ENCODE measurements around the gene SUPT20H. TPM values are rescaled to one million over a fixed set of nuclear protein-coding genes. Genes with fewer than 3 reads are reported as not detected.
A peak's percentile ranks its signal among the peaks of the same experiment; 100 is the strongest.
"Not testable (repeated sequence)": the region's sequence is repeated elsewhere in the genome, so short reads cannot be mapped to it uniquely, and the experiment has no call there.

Gene SUPT20H
- total RNA-seq, 1 experiment from 2014 or later = 82.6 TPM

DNA sequence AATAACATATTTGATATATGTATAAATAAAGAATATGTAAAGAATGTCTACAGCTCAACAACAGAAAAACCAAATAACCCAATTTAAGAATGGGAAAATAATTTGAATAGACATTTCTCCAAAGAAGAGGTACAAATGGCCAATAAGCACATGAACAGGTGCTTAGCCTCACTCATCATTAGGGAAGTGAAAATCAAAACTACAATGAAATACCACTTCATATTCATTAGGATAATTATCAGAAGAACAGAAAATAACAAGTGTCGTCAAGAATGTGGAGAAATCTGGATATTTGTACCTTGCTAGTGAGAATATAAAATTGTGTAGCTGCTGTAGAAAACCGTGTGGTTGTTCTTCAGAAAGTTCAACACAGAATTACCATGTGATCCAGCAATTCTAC is 8.4 kb upstream of the SUPT20H start:
- Histone ChIP-seq H3K4me1 (ENCODE audit: insufficient read depth, low read length, poor library complexity, severe bottlenecking) (no peaks in the 10 kb centered on the region), H3K4me3 (ENCODE audit: low read depth, low read length, poor library complexity, severe bottlenecking) (no peak overlapping the region), H3K27me3 (replicated peaks; ENCODE audit: insufficient read depth, low read depth, low read length, poor library complexity) (no peaks in the 10 kb centered on the region), H3K27ac (ENCODE audit: low read depth, low read length, poor library complexity, severe bottlenecking) (no peak overlapping the region), H3K9me3 (ENCODE audit: low read depth, low read length, poor library complexity, severe bottlenecking) (no peaks in the 10 kb centered on the region), H3K36me3 (ENCODE audit: insufficient read depth, low read length, poor library complexity, severe bottlenecking) (no peaks in the 10 kb centered on the region)
- TF ChIP-seq EZH2 (IDR thresholded peaks at IDR 0.05; ENCODE audit: borderline replicate concordance, low read depth, low read length, poor library complexity, severe bottlenecking) = no peak
- intact Hi-C loops (cut with micrococcal nuclease; ENCODE audit: unreplicated experiment) = loop anchor here (2.0 to 10.0 kb wide), 3 partner anchors 223 to 1083 kb away; no protein-coding TSS in a partner anchor
- ChIA-PET POLR2A (ENCODE audit: low non-redundant PET) (no interaction called here), CTCF (no interaction called here)
- no TSS peak for BruUV-seq (replicated peaks)
- DNase-seq (ENCODE audit: low spot score) = no peak

- TF ChIP-seq CTCF (conservative IDR thresholded peaks at IDR 0.05; ENCODE audit: low read depth, low read length) = no peak
- TF ChIP-seq EZH2 (IDR thresholded peaks at IDR 0.05; ENCODE audit: borderline replicate concordance, low read depth, low read length, poor library complexity, severe bottlenecking) = no peak
- H3K9me3 ChIP-seq (ENCODE audit: low read depth, low read length, poor library complexity, severe bottlenecking) = no peaks in the 10 kb centered on the region
- DNase-seq (ENCODE audit: low spot score) = no peak
- no peaks in the 10 kb centered on the region for H3K36me3 ChIP-seq (ENCODE audit: insufficient read depth, low read length, poor library complexity, severe bottlenecking)
- H3K27ac ChIP-seq (ENCODE audit: low read depth, low read length, poor library complexity, severe bottlenecking) = no peak overlapping the region
- BruUV-seq (replicated peaks) = no TSS peak
- ChIA-PET CTCF (interaction anchor here (0.6 kb wide), 1 partner anchor 68 kb away, joined by 3 read pairs; no protein-coding TSS in a partner anchor), POLR2A (ENCODE audit: low non-redundant PET) (no interaction called here)
- H3K4me1 ChIP-seq (ENCODE audit: insufficient read depth, low read length, poor library complexity, severe bottlenecking) = no peaks in the 10 kb centered on the region
- no peaks in the 10 kb centered on the region for H3K27me3 ChIP-seq (replicated peaks; ENCODE audit: insufficient read depth, low read depth, low read length, poor library complexity)
- intact Hi-C loops (cut with micrococcal nuclease; ENCODE audit: unreplicated experiment) = loop anchor here (10.0 kb wide), 2 partner anchors 221 to 1081 kb away; no protein-coding TSS in a partner anchor
- H3K4me3 ChIP-seq (ENCODE audit: low read depth, low read length, poor library complexity, severe bottlenecking) = no peak overlapping the region
Measured at GRCh38 chr13:37065890-37066526, 6.5 kb upstream of the SUPT20H start.

GRCh38 chr13:37059848-37060192 is 332 bp upstream of the SUPT20H start:
- CTCF ChIA-PET = no interaction called here
- POLR2A ChIA-PET (ENCODE audit: low non-redundant PET) = no interaction called here
- TF ChIP-seq EZH2 (IDR thresholded peaks at IDR 0.05; ENCODE audit: borderline replicate concordance, low read depth, low read length, poor library complexity, severe bottlenecking) (no peak), CTCF (conservative IDR thresholded peaks at IDR 0.05; ENCODE audit: low read depth, low read length) (no peak)
- peaks cover 7% of the 10 kb centered on the region for H3K36me3 ChIP-seq (ENCODE audit: insufficient read depth, low read length, poor library complexity, severe bottlenecking)
- peak overlapping the region; percentile 90 for H3K27ac ChIP-seq (ENCODE audit: low read depth, low read length, poor library complexity, severe bottlenecking)
- no peak for DNase-seq (ENCODE audit: low spot score)
- no TSS peak for BruUV-seq (replicated peaks)
- intact Hi-C loops (cut with micrococcal nuclease; ENCODE audit: unreplicated experiment) = loop anchor here (10.0 kb wide), 4 partner anchors 55 to 1075 kb away; partner anchors contain the start of gene EXOSC8
- H3K4me3 ChIP-seq (ENCODE audit: low read depth, low read length, poor library complexity, severe bottlenecking) = peak overlapping the region; percentile 79
- no peaks in the 10 kb centered on the region for H3K27me3 ChIP-seq (replicated peaks; ENCODE audit: insufficient read depth, low read depth, low read length, poor library complexity)
- no peaks in the 10 kb centered on the region for H3K4me1 ChIP-seq (ENCODE audit: insufficient read depth, low read length, poor library complexity, severe bottlenecking)
- H3K9me3 ChIP-seq (ENCODE audit: low read depth, low read length, poor library complexity, severe bottlenecking) = no peaks in the 10 kb centered on the region

GRCh38 chr13:37056228-37056627 is 3.3 kb downstream of the SUPT20H start:
- H3K4me1 ChIP-seq (ENCODE audit: insufficient read depth, low read length, poor library complexity, severe bottlenecking); H3K27me3 ChIP-seq (replicated peaks; ENCODE audit: insufficient read depth, low read depth, low read length, poor library complexity); DNase-seq (ENCODE audit: low spot score); POLR2A ChIA-PET (ENCODE audit: low non-redundant PET); H3K4me3 ChIP-seq (ENCODE audit: low read depth, low read length, poor library complexity, severe bottlenecking); H3K27ac ChIP-seq (ENCODE audit: low read depth, low read length, poor library complexity, severe bottlenecking); H3K36me3 ChIP-seq (ENCODE audit: insufficient read depth, low read length, poor library complexity, severe bottlenecking); H3K9me3 ChIP-seq (ENCODE audit: low read depth, low read length, poor library complexity, severe bottlenecking); CTCF ChIA-PET; BruUV-seq (replicated peaks): not testable (repeated sequence)
- intact Hi-C loops (cut with micrococcal nuclease; ENCODE audit: unreplicated experiment) = loop anchor here (10.0 kb wide), 2 partner anchors 51 to 631 kb away; partner anchors contain the start of gene EXOSC8

GRCh38 chr13:37053111-37053510 is 6.4 kb downstream of the SUPT20H start:
- intact Hi-C loops (cut with micrococcal nuclease; ENCODE audit: unreplicated experiment) = loop anchor here (10.0 kb wide), 2 partner anchors 48 to 628 kb away; partner anchors contain the start of gene EXOSC8
- DNase-seq (ENCODE audit: low spot score); H3K9me3 ChIP-seq (ENCODE audit: low read depth, low read length, poor library complexity, severe bottlenecking); H3K4me3 ChIP-seq (ENCODE audit: low read depth, low read length, poor library complexity, severe bottlenecking); H3K27me3 ChIP-seq (replicated peaks; ENCODE audit: insufficient read depth, low read depth, low read length, poor library complexity); H3K27ac ChIP-seq (ENCODE audit: low read depth, low read length, poor library complexity, severe bottlenecking); H3K36me3 ChIP-seq (ENCODE audit: insufficient read depth, low read length, poor library complexity, severe bottlenecking); CTCF ChIA-PET; POLR2A ChIA-PET (ENCODE audit: low non-redundant PET); BruUV-seq (replicated peaks): not testable (repeated sequence)
- H3K4me1 ChIP-seq (ENCODE audit: insufficient read depth, low read length, poor library complexity, severe bottlenecking) = peaks cover 10% of the 10 kb centered on the region

Measured in A673 (cell line).